EH (cell line): Measurements from ENCODE around the gene REEP2.

Experiments
- DNase-seq: peaks from one replicate; pipeline ENCODE4 v3.0.0-alpha.2; 2015; ENCODE audit warnings: low read depth

Gene REEP2

DNA sequence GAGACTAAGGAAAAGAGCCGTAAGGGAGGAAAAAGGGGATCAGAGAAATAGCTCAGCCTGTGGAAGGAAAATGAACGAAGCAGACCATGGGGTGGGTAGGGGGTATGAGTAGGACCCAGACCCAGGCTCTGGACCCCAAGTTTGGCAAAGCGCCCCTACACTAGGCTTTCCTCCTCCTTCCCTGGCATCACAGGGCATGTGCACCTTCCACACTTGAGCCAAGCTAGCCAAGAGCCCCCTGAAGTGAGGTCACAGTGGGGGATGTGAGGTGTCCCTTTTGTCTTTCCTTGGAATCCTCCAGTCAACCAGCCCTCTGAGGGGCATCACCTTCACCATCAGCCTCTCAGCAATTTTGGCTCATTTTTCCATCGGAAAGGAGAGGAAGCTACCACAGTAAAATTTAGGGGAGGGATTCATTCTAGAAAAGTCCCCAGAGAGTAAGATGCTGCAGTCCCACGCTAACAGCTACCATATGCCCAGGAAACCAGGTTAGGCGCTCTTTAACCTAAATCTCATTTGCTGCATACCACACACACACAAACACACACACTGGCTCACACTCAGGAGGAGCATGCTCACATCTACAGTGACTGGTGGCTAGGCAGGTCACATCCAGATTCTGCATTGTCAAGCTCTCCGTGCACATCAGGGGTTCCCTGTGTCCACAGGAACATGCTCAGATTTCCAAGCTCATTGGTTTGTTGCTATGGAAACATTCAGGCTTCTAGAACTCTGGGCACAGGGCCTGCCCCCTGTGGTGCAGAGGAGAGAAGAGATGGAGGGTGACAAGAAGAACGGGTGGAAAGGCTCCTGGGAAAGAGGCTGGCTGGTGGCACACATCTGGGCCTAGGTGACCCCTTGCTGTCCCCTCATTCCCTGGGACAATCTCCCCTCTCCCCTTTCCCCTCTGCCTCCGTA is 9.9 kb downstream of the REEP2 start:
- peak; percentile 79 for DNase-seq

DNA sequence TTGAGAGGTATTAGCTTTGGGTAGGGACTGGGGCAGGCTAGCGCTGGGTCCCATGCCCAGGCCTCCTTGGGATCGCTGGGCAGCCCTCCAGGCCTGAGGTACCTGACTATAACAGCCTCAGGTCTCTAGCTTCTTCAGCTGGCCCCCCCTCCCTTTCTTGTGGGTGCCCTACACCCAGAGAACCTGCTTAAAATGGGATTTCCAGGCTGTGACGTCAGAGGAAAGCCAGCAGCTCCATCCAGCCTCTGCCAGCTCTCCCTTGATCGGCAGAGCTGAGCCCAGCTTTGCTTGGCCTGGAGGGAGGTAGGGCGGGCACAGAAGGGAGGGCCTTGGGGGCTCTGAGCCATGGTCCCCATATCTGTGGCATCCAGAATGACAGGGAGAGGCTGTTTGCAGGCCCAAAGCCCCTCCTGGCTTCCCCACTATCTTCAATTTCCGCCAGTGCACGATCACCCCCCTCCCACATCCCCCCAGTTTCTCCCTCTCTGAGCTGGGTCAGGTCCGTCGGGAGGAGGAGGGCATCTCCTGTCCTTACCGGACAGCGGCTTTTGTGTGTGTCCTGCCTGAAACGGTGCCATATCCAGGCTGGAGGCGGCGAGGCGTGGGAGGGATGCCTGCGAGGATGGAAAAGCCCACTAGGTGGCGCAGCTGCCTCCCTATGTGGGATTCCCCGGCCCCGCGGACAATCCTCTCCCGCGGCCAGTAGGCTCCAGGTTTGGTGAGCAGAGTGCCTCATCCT is 10.8 kb downstream of the REEP2 start:
- DNase-seq = peak; percentile 85

DNA sequence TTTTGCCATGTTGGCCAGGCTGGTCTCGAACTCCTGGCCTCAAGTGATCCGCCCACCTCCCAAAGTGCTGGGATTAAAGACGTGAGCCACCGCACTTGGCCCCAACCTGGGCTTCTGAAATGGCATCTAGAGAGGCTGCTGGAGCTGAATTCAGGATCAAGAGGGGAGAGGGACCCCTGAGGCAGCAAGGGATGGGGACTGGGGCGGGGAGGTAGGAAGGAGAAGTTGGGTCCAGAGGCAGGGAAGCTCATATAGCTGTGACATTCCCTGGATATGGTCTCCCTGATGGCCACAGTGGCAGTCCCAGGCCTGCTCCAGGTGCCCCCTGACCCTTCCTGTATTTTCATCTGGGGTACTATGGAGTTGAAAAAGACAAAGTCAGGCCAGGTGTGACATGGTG is 12.1 kb downstream of the REEP2 start:
- DNase-seq = no peak

DNA sequence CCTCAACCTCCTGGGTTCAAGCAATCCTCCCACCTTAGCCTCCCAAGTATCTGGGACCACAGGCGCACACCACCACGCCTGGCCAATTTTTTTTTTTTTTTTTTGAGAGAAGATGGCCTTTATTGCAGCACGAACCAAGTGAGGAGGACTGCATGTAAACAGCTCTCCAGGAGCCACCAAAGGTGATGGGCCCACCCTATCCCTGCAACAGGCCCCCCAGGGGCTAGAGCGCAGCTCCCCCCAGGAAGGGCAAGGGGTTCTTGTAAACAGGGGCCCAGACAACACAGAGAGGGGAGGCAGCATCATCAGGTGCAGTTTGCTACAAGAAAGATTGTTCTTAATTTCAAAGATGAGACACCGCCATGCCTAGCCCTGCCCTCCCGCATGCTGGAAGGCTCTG is 13.9 kb downstream of the REEP2 start:
- DNase-seq = no peak

DNA sequence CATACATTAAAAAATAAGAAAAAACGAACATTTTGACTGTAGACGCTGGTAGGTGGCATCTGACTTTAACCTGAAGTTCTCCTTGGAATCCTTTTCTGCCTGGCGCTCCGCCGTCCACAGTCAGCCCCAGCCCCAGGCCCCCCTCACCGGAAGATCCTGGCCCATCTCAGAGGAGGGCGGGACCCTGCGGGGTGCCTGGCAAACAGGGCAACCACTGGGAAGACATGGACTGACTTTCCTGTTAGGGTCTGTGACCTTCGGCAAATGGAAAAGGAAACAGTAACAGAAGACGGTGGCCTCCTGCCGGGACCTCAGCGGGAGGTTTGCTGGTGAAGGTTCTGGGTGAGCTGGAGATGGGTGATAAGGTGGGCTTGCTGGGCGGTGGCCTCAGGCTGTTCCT is 14.7 kb downstream of the REEP2 start:
- DNase-seq = no peak

DNA sequence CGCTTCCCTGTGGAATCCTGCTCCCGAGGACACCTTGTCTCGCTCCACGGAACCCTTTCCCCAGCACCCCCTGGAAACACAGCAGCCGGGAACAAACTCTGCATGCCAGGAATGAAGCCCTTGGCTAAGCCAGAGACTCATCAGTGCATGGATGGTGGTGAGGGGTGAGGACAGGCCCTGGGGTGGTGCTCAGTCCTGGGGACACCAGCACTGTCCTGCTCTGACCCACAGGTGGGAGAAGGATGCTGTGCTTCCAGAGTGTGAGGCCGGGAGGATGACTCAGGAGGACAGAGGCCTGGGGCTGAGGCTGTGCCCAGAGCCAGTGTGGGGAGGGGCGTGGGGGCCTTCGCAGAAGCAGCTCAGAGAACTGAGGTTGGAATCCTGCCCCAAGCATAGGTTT is 15.3 kb downstream of the REEP2 start:
- DNase-seq = no peak

DNA sequence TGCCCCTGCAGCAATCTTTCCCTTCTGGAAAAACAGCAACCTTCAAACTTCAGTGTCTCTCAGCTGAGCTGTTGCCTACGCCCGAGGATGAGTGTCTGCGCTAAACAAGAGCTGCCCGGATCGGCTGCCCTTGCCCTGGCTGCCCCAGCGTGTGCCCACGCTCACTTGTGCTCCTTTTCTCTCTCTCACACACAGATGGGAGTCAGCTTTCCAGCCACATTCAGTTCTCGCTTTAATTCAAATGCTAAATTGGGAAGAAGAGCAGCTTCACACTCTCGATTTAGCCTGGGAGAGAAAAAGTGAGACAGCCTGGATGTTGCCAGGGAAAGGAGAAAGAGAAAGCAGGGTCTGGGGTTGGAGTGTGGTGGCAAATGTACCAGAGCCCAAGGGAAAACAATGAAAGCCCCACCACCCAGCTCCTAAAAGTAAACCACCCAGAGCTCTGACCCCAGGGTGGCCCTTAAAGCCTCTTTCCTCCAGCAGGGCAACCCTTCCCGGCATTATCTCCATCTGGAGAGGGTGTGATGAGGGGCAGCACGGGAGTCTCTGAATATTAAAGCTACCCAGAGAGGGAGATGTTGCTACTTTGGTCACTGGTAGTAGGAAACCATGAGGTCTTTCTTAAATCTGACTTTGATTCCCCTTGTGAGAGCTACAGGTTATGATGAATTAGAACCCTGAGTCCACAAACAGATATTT is 16.5 kb downstream of the REEP2 start:
- no peak for DNase-seq

DNA sequence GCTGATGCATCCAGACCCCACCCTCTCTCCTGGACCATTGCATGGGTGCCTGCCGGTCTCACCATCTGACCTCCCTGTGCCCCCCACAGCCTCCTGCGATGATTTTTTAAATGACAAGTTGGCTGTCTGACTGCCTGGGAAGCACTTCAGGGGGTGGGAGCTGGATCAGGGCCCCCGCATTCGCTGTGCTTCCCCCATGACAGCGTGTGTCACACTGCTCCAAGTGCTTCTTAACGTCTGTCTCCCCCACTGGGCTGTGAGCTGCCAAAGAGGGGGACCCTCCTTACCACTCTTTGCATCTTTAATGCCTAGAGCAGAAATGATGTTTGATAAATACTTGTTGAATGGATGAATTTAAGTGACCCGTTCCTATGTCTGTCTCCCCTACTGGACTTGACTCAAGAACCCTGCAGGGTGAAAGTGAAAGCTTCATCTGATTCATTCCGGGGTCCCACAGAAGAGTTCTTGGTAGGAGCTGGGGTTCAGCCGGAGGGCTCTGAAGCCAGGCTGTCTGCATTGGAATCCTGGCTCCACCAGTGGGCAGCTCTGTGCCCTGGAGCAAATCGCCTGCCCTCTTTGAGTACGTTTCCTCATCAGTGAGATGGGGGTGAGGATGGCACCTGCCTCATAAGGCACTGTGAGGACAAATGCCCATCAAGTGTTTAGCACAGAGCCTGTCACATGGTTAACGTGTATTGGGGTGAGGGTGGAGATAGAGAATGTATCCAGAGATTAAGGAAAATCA is 18.8 kb downstream of the REEP2 start:
- DNase-seq = no peak

DNA sequence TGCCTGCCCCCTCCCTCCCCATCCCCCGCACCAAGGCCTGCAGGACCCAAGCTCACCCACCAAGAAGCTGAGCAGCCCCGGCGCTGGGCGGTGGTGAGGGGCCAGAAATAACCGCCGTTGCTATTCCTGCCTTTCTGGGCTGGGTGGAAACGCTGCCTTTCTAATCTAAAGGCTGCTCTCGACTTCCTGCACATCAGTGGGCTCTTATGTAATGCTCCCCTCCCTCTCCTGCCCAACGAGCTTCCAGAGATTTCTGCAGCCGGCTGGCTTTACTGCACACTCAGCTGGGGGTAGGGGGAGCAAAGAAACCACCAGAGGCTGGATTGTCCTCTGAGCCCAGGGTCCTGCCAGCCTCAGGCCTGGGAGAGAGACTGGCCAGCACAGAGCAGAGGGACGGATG is 19.5 kb downstream of the REEP2 start:
- no peak for DNase-seq

DNA sequence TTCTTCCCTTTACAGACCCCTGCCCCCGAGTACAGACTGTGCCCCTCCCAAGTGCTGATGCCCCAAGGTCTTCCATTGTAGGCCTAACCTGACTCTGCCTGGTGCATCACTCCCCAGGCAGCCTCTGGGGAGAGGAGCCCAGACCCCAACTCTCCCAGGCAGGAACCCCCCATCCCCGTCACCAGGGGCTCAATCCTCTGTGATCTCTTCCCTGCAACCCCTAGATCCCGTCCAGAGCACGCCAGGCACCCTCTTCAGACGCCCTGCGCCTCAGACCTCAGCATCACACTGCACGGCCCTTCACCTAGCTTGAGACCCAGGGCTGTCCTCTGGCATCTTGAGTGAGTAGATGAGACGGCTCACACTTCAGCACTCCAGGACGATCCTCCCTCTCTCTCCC is 20.0 kb downstream of the REEP2 start:
- DNase-seq = no peak

DNA sequence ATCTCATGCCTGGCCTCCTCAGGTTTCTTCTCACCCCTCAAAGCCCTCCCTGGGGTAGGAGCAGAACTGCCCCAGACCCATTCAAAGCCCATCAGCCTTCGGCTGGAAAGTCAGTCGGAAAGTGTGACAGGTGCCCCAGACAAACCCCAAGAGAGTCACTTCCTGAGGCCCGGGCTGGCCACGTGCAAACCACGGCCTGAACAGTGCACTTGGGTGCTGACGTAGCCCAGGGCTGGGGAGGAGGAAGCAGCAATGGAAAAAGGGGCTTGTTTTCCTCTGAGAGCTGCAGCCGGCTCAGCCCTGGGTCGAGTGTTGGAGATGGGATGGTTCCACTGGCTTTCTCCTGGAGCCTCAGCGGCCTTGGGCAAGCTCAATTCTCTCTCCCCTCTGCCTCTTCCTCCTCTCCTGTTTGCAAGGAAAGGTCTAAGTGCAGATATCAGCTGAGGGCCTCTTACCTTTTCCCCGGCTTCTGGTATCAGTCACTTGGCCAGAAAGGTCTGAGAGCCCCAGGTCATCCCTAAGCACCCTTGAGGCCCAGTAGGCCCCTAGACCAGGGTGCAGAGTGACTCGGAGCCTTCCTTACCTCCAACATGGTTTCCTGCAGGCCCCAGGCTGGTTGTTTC is 20.6 kb downstream of the REEP2 start:
- DNase-seq = no peak

DNA sequence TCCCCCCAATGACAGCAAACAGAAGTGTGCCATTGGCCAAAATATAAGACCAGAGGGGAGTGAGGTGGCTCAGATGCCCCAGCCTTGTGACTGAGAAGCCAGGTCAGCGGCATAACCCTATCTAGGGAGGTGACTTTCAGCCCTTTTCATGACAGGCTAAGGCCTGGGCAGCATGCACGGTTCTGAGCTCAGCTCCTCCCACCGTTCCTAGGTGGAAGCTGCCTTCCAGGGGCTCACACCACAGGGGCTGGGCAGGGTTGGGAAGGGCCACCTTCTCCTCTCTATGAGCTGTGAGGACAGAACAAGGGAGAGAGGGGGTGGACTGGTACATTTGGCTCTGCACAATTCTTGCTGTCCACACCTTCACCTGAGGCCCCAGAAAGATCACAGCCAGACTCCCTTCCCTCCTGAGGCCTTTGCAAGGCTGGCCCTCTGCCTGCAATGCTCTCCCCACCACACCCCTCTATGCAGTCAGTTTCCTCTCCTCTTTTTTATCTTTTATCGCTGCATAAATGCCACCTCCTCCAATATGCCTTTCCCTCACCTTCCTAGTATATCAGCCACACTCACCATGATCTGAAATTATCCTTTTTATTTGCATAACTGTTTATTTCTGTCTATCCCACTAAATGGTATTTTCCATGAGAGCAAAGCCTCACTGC is 21.3 kb downstream of the REEP2 start:
- DNase-seq = no peak

DNA sequence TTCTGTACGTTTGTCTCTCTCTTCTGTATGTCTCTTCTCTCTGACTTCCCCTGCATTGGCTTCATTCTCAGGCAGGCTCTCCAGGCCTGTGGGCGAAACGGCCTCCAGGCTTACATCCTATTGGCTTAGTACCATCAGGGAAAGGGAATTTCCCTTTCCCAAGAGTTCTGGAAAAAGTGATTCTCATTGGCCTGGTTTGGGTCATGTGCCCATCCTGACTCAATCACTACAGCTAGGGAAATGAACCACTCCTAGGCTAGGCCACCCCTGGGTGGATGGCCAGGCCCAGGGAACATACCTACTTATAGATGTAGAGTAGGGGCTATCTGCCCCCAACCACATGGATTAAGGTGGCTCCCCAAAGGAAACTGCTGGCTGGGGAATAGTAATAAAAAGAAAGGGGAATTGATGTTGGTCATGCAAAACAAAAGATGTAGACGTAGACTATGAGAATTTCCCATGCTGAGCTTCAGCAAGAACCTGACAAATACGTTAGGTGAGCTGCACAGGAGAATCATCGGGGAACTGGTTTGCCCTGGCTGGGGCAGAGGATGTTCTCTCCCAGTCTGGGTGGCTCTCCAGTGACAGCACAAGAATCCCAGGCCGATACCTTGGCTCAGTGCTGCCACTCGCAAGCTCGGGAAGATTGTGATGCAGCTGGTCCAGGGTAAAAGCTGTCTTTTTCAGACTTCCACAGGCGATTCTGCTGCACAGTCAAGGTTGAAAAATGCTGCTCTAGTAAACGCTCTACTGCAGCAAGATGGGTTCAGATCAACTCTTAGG is 22.7 kb downstream of the REEP2 start:
- DNase-seq = peak; percentile 84

DNA sequence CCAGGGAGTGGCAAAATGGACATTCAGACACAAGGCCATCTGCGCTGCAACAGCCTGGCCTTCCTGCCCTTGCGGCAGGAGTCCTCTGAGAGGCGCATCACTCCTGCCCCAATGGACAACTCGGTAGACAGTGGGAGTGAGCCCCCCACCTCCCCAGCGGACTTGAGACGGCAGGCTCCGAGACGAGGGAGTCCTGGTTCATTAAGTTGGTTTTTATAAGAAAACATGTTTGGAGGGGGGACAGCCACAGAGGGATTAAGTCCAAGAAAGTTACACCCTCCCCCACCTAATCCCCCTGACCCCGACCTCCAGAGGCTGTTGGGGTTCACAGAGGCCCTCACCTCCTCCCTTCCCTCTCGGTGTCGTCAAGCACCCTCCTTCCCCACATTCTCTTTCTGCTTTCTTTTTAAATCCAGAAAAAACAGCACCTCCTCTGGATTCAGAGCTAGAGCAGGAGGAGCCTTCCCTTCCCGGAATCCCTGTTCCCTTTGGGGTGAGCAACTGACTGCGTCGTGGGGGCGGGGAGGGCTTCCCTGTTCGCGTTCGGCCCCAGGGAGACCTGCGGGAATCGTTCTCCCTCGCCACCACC is 24.7 kb downstream of the REEP2 start:
- DNase-seq = peak; percentile 33

DNA sequence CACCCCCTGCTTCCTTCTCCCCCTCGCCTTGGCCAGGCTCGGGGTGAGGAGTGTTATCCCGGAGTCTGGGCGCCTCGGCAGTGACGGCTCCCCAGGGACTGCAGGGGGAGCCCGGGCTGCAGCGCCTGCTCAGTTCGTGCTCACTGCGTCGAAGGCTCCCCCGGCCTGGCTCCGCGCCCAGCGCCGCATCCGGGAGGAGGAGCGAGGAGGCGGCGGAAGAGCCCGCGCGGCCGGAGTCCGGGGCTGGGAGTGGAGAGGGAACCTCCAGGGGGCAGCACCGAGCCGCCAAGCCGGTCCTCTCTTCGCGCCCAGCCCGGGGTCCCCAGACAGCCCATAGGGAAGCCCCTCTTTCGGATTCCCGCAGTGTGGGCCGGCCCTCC is 25.1 kb downstream of the REEP2 start:
- DNase-seq = peak; percentile 96

DNA sequence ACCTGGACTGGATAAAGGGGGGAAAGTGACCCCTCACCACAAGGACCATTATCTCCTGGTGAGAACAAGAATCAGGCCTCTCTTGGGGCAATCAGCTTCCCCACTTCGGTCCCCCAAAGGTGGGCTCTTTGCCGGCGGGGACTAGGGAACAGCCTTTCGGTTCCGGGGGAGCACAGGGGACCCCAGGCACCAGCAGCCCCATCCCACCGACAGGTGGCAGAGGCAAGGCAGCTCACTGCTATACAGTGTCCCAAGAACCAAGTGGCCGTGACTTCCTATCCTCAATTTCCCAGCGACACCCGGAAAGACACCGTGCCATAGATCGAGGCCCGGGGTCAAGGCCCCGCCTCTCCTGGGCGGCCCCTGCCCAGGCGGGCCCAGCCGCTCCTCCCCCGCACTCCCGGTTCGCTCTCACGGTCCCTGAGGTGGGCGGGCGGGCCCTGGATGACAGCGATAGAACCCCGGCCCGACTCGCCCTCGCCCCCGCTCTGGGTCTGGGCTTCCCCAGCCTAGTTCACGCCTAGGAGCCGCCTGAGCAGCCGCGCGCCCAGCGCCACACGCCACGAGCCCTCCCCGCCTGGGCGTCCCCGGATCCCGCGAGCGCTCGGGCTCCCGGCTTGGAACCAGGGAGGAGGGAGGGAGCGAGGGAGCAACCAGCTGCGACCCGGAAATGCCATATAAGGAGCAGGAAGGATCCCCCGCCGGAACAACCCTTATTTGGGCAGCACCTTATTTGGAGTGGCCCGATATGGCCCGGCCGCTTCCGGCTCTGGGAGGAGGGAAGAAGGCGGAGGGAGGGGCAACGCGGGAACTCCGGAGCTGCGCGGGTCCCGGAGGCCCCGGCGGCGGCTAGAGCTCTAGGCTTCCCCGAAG is 25.8 kb downstream of the REEP2 start:
- peak; percentile 99 for DNase-seq

DNA sequence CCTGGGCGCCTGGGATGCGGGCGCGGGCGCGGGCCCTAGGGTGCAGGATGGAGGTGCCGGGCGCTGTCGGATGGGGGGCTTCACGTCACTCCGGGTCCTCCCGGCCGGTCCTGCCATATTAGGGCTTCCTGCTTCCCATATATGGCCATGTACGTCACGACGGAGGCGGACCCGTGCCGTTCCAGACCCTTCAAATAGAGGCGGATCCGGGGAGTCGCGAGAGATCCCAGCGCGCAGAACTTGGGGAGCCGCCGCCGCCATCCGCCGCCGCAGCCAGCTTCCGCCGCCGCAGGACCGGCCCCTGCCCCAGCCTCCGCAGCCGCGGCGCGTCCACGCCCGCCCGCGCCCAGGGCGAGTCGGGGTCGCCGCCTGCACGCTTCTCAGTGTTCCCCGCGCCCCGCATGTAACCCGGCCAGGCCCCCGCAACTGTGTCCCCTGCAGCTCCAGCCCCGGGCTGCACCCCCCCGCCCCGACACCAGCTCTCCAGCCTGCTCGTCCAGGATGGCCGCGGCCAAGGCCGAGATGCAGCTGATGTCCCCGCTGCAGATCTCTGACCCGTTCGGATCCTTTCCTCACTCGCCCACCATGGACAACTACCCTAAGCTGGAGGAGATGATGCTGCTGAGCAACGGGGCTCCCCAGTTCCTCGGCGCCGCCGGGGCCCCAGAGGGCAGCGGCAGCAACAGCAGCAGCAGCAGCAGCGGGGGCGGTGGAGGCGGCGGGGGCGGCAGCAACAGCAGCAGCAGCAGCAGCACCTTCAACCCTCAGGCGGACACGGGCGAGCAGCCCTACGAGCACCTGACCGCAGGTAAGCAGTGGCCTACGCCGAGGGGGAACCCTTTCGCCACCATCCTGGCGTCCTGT is 26.6 kb downstream of the REEP2 start, which contains the start of gene EGR1:
Gene EGR1 (plus strand): TSS at position 219 of the 864 bp plus-strand sequence. CDS start 283 bp downstream, at position 502.
- DNase-seq = peak; percentile 95
